T-helper 2 cell treated with Interferon-gamma antibody and Interleukin-4, amounts not matched to agents 5 μg/mL and 100 μg/mL, for 36 hours (primary cell): ENCODE measurements around the gene SERPINB11.
"Not testable (repeated sequence)": the region's sequence is repeated elsewhere in the genome, so short reads cannot be mapped to it uniquely, and the experiment has no call there.

ENCODE experiments used
- DNase-seq: peaks from one replicate; pipeline ENCODE4 v3.0.0; 2021; ENCODE audit warnings: low spot score
- H3K27ac Mint-ChIP-seq: one replicate; pipeline ENCODE4 v1.8.0; 2021; ENCODE audit warnings: mild to moderate bottlenecking, mixed read lengths
- H3K27me3 Mint-ChIP-seq: one replicate; pipeline ENCODE4 v1.8.0; 2021; ENCODE audit warnings: low read depth, mixed read lengths
- H3K36me3 Mint-ChIP-seq: one replicate; pipeline ENCODE4 v1.8.0; 2021; ENCODE audit warnings: low read depth, mixed read lengths
- H3K4me1 Mint-ChIP-seq: one replicate; pipeline ENCODE4 v1.8.0; 2021; ENCODE audit warnings: low read depth, mixed read lengths
- H3K4me3 Mint-ChIP-seq: one replicate; pipeline ENCODE4 v1.8.0; 2022; ENCODE audit warnings: mild to moderate bottlenecking, moderate library complexity, mixed read lengths
- H3K9me3 Mint-ChIP-seq: one replicate; pipeline ENCODE4 v1.8.0; 2021; ENCODE audit warnings: mixed read lengths

The SERPINB11 gene, protein sequence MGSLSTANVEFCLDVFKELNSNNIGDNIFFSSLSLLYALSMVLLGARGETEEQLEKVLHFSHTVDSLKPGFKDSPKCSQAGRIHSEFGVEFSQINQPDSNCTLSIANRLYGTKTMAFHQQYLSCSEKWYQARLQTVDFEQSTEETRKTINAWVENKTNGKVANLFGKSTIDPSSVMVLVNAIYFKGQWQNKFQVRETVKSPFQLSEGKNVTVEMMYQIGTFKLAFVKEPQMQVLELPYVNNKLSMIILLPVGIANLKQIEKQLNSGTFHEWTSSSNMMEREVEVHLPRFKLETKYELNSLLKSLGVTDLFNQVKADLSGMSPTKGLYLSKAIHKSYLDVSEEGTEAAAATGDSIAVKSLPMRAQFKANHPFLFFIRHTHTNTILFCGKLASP

GRCh38 chr18:63702660-63703059 is at the start of gene SERPINB11:
Gene SERPINB11 (plus strand): TSS chr18:63702960. CDS start chr18:63710194, 7,234 bp downstream.
- no peak for DNase-seq
- Mint-ChIP-seq H3K4me3 (no peak within 1 kb of the TSS), H3K27me3 (no peaks in the 10 kb centered on the region), H3K9me3 (no peaks in the 10 kb centered on the region), H3K27ac (no peak within 1 kb of the TSS), H3K36me3 (no peaks in the 10 kb centered on the region), H3K4me1 (no peaks in the 10 kb centered on the region)

GRCh38 chr18:63658920-63659319 is 43.8 kb upstream of the SERPINB11 start:
- not testable (repeated sequence) for H3K4me3 Mint-ChIP-seq, DNase-seq, H3K4me1 Mint-ChIP-seq, H3K27ac Mint-ChIP-seq, H3K27me3 Mint-ChIP-seq, H3K36me3 Mint-ChIP-seq, H3K9me3 Mint-ChIP-seq

DNA sequence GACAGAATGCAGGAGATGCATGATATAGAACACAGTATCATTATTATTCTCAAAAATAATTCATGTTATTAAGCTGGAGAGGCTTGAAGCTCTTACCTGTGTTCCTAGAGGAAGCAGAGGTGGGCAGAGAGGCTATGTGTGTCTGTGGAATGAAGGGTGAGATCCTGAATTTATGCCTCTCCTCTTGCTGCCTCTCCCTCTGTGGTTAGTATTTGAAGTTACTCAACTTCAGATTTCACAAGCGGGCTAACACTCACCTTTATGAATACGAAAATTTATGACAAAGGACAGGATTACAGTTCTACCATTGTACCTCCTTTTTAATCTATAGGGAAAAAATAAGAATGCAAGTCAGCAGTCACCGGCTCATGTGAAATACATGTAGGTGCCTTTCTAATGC is 41.0 kb upstream of the SERPINB11 start, which contains the start of gene SERPINB3:
SERPINB3 (minus strand) TSS at position 144 of the 400 bp plus-strand sequence. CDS start 677 bp downstream, outside the sequence.
- H3K27ac Mint-ChIP-seq, DNase-seq, H3K4me1 Mint-ChIP-seq, H3K9me3 Mint-ChIP-seq, H3K36me3 Mint-ChIP-seq, H3K4me3 Mint-ChIP-seq, H3K27me3 Mint-ChIP-seq: not testable (repeated sequence)

DNA sequence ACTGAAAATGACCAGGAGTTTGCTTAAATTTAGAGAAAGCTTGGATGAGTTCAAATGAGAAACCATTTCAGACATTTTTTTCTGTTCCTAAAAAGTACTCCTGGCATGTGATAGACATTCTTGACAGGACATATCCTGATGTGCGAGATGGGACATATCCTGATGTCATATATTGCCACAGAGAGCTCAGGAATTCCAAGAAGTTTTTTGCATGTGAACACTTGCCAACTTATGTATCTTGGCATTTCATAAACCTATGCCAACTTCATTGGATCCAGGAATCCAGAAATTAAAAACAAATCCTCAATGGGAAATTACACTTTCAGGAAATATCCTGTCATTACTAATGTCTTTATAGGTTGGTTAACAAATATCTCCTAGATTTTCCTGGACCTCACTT is 38.2 kb upstream of the SERPINB11 start:
- Mint-ChIP-seq H3K27me3 (no peaks in the 10 kb centered on the region), H3K4me1 (no peaks in the 10 kb centered on the region), H3K9me3 (peaks cover 8% of the 10 kb centered on the region), H3K36me3 (no peaks in the 10 kb centered on the region), H3K27ac (no peak overlapping the region), H3K4me3 (no peak overlapping the region)
- DNase-seq: no peak

DNA sequence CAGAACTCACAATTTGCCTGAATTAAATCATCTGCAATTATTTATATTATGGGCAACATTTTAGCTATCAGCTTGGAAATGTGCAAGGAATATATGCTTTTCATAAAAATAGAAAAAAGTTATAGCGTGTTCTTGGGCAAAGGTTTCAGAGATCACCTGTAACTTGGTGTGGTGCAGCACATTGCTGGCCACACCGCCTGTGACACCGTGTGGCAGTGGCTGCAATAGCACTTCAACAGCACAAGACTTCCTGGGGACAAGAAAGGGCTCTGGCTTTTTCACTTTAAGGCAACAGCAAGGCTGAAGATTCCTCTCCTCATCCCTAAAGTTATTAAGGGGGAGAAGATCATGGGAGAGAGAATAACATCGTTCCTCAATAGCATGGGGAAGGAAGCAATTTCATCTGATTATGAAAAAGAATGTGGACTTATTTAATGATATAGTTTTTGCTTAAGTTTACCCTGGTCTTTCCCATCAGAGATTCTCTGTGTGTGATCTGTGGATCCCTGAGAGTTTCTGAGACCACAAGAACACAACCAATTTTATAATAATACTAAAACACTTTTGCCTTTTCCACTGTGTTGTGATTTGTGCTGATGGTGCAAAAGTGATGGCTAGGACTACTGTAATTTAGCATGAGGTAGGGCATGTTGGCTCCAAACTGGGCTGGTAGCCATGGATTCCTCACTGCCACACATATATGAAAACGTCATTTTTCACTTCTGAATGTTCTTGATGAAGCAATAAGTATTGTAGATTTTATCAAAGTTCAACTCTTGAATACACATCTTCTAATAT is 26.0 kb upstream of the SERPINB11 start:
- H3K36me3 Mint-ChIP-seq: no peaks in the 10 kb centered on the region
- no peaks in the 10 kb centered on the region for H3K27me3 Mint-ChIP-seq
- no peak overlapping the region for H3K27ac Mint-ChIP-seq
- no peaks in the 10 kb centered on the region for H3K4me1 Mint-ChIP-seq
- no peaks in the 10 kb centered on the region for H3K9me3 Mint-ChIP-seq
- DNase-seq: no peak
- H3K4me3 Mint-ChIP-seq: no peak overlapping the region

DNA sequence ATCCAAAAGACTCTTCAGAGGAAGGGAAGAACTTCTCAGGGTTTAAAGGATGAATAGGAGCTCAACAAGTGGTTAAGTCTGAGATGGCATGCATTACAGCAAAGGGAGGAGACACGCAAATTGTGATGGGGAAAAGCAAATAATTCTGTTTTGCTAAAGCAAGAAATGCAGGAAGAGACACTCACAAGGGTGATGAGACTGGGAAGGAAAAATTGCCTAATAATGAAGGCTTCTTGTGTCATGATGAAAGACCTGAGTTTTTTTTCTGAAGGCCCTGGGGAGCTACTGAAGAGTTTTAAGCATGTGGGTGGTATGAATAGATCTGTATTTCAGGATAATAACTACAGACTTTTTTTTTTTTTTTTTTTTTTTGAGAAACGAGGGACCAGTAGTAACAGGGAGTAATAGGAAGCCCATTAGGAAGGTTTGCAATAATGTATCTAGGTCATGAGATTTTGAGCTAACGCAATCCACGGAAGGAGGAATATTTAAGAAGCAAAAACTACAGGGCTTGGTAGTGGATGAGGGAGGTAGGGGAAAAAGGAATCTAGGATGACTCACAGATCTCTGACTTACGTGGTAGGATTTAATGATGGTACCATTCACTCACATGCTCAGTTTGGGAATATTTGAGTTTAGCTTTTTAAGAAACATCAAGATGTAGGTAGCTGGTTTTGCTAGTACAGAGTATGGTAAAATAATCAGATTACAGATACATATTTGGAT is 25.1 kb upstream of the SERPINB11 start:
- no peak overlapping the region for H3K4me3 Mint-ChIP-seq
- no peaks in the 10 kb centered on the region for H3K27me3 Mint-ChIP-seq
- no peaks in the 10 kb centered on the region for H3K4me1 Mint-ChIP-seq
- no peak overlapping the region for H3K27ac Mint-ChIP-seq
- H3K36me3 Mint-ChIP-seq: no peaks in the 10 kb centered on the region
- no peaks in the 10 kb centered on the region for H3K9me3 Mint-ChIP-seq
- DNase-seq: no peak

- no peak for DNase-seq
- Mint-ChIP-seq H3K4me1 (no peaks in the 10 kb centered on the region), H3K27me3 (no peaks in the 10 kb centered on the region), H3K36me3 (no peaks in the 10 kb centered on the region), H3K4me3 (no peak overlapping the region), H3K9me3 (no peaks in the 10 kb centered on the region), H3K27ac (no peak overlapping the region)
Measured at GRCh38 chr18:63679820-63680606, 22.7 kb upstream of the SERPINB11 start.

- H3K9me3 Mint-ChIP-seq: no peaks in the 10 kb centered on the region
- H3K27me3 Mint-ChIP-seq: no peaks in the 10 kb centered on the region
- no peak overlapping the region for H3K27ac Mint-ChIP-seq
- no peaks in the 10 kb centered on the region for H3K36me3 Mint-ChIP-seq
- no peaks in the 10 kb centered on the region for H3K4me1 Mint-ChIP-seq
- H3K4me3 Mint-ChIP-seq: no peak overlapping the region
- DNase-seq: no peak
Measured at GRCh38 chr18:63681449-63682340, 21.1 kb upstream of the SERPINB11 start.

- no peak overlapping the region for H3K4me3 Mint-ChIP-seq
- no peaks in the 10 kb centered on the region for H3K9me3 Mint-ChIP-seq
- H3K27ac Mint-ChIP-seq: no peak overlapping the region
- H3K36me3 Mint-ChIP-seq: no peaks in the 10 kb centered on the region
- H3K27me3 Mint-ChIP-seq: no peaks in the 10 kb centered on the region
- DNase-seq: no peak
- no peaks in the 10 kb centered on the region for H3K4me1 Mint-ChIP-seq
Measured at GRCh38 chr18:63683152-63683551, 19.6 kb upstream of the SERPINB11 start.

GRCh38 chr18:63683890-63684289 is 18.9 kb upstream of the SERPINB11 start:
- no peak overlapping the region for H3K4me3 Mint-ChIP-seq
- H3K27ac Mint-ChIP-seq: no peak overlapping the region
- H3K27me3 Mint-ChIP-seq: no peaks in the 10 kb centered on the region
- no peaks in the 10 kb centered on the region for H3K36me3 Mint-ChIP-seq
- DNase-seq: no peak
- no peaks in the 10 kb centered on the region for H3K4me1 Mint-ChIP-seq
- H3K9me3 Mint-ChIP-seq: no peaks in the 10 kb centered on the region

- Mint-ChIP-seq H3K27me3 (no peaks in the 10 kb centered on the region), H3K4me1 (no peaks in the 10 kb centered on the region), H3K9me3 (no peaks in the 10 kb centered on the region), H3K27ac (no peak overlapping the region), H3K4me3 (no peak overlapping the region), H3K36me3 (no peaks in the 10 kb centered on the region)
- DNase-seq: no peak
Measured at GRCh38 chr18:63684718-63685117, 18.0 kb upstream of the SERPINB11 start.

- no peaks in the 10 kb centered on the region for H3K27me3 Mint-ChIP-seq
- H3K4me3 Mint-ChIP-seq: no peak overlapping the region
- no peaks in the 10 kb centered on the region for H3K36me3 Mint-ChIP-seq
- H3K27ac Mint-ChIP-seq: no peak overlapping the region
- no peaks in the 10 kb centered on the region for H3K4me1 Mint-ChIP-seq
- H3K9me3 Mint-ChIP-seq: no peaks in the 10 kb centered on the region
- no peak for DNase-seq
Measured at GRCh38 chr18:63686871-63687270, 15.9 kb upstream of the SERPINB11 start.

DNA sequence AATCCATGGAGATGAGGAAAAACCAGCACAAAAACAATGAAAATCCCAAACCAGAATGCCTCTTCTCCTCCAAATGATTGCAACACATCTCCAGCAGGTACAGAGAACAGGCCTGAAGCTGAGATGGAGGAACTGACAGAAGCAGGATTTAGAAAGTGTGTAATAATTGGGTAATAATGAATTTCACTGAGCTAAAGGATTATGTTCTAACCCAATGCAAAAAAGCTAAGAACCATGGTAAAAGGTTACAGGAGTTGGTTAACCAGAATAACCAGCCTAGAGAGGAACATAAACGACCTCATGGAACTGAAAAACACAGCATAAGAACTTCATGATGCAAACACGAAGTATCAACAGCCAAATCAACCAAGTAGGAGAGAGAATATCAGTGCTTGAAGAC is 13.7 kb upstream of the SERPINB11 start:
- H3K27ac Mint-ChIP-seq: no peak overlapping the region
- H3K36me3 Mint-ChIP-seq: no peaks in the 10 kb centered on the region
- no peak for DNase-seq
- H3K9me3 Mint-ChIP-seq: no peaks in the 10 kb centered on the region
- H3K27me3 Mint-ChIP-seq: no peaks in the 10 kb centered on the region
- no peaks in the 10 kb centered on the region for H3K4me1 Mint-ChIP-seq
- H3K4me3 Mint-ChIP-seq: no peak overlapping the region
